NT2/D1 (cell line): ENCODE data around the gene CXCR6.

Experiments
- SUZ12 ChIP-seq: IDR thresholded peaks from 2 replicates; pipeline ENCODE4 v1.6.1; 2011; ENCODE audit not compliant: insufficient read length, insufficient read depth; ENCODE audit errors: extremely low read depth
- YY1 ChIP-seq: IDR thresholded peaks from 2 replicates; pipeline ENCODE4 v1.6.1; 2011; ENCODE audit not compliant: insufficient read length, insufficient read depth
- ZNF274 ChIP-seq: IDR thresholded peaks from 2 replicates; pipeline ENCODE4 v1.6.1; 2011; ENCODE audit warnings: mild to moderate bottlenecking, low read depth, low read length

DNA sequence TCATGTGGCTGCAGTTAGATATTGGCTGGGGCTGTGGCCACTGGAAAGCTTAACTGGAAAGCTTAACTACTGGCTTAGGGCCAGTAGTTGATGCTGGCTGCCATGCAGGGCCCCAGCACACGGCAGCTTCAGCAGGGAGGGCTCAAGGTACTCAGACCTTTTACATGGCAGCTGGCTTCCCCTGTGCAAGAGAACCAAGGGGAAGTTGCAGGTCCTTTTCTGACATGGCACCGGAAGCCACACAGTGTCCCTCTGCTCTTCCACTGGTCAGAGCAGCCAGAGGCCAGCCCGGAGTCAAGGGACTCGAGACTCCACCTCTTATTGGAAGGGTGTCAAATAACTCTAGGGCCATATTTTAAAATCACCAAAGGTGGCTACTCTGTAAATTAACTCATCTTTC is 32.4 kb upstream of the CXCR6 start:
- TF ChIP-seq YY1 (no peak), ZNF274 (no peak), SUZ12 (no peak)
